GM08714 (cell line): Measurements from ENCODE around the gene SPIN2A.
"Not testable (repeated sequence)": the region's sequence is repeated elsewhere in the genome, so short reads cannot be mapped to it uniquely, and the experiment has no call there.

Experiments
- H3K4me3 ChIP-seq: fragments of 200-500 bp; sonication (Bioruptor generic); 2 replicates; pipeline ENCODE4 v1.5.1; 2014; ENCODE audit warnings: mild to moderate bottlenecking, low read length, inconsistent platforms
- ZNF274 ChIP-seq: IDR thresholded peaks from 2 replicates; pipeline ENCODE4 v1.6.1; 2012; ENCODE audit warnings: mild to moderate bottlenecking, low read depth, low read length

Gene SPIN2A

GRCh38 chrX:57121162-57121755, 15.9 kb downstream of the SPIN2A start, which contains the start of gene SPIN2B:
Gene SPIN2B (minus strand): TSS chrX:57121548.
- no peak for TF ChIP-seq ZNF274
- peak within 1 kb of the TSS; percentile 55 for H3K4me3 ChIP-seq

DNA sequence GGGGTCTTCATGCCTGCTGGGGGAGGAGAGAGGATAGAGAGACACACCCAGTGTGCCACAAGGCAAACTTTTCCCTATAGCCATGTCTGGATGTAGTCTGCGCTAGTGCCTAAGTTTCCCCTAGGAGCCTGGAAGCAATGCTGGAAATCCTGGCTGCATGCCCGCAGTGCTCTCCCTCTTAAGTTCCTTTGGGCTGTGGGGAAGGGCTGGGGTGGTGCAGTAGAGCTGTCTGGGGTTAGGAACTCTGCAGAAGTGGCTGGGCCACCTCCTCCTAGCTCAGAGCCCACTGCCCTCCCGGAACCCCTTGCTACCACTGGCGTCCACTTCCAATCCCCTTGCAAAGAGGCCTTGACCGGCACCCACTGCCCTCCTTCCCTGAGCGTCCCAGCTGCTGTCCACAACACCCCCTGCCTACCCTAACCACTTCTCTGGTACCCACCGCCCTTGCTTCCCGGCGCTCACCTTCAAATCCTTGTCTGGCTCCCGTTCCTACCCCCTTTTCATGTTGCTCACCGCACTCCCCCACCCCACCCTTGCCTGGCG, 16.5 kb downstream of the SPIN2A start:
- H3K4me3 ChIP-seq = peak overlapping the region; percentile 55; the same call in 1 of the 2 replicates

GRCh38 chrX:57119416-57119815, 17.8 kb downstream of the SPIN2A start:
- H3K4me3 ChIP-seq = no peak overlapping the region
- no peak for TF ChIP-seq ZNF274

DNA sequence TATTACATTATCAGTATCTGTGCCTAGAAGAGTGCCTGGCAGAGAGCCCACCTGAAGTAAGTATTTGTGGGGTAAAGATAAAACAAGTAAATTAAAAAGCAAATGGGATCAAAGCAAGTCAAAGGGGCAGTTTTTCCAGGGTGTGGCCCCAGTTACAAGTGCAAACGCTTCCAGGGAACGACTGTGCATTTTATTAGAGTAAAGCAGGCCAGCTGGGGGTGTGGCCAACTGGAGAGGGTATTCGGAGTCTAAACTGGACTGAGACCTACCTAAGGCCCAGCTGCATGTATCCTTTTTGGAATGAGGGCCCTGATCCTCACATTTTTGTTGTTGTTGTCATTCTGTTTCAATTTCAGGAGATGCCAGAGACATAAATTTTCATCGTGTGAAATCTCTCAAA, 19.6 kb downstream of the SPIN2A start:
- not testable (repeated sequence) for H3K4me3 ChIP-seq

- TF ChIP-seq ZNF274 = no peak
- no peak overlapping the region for H3K4me3 ChIP-seq
These were observed 32.2 kb downstream of the SPIN2A start for GRCh38 chrX:57104921-57105398.

DNA sequence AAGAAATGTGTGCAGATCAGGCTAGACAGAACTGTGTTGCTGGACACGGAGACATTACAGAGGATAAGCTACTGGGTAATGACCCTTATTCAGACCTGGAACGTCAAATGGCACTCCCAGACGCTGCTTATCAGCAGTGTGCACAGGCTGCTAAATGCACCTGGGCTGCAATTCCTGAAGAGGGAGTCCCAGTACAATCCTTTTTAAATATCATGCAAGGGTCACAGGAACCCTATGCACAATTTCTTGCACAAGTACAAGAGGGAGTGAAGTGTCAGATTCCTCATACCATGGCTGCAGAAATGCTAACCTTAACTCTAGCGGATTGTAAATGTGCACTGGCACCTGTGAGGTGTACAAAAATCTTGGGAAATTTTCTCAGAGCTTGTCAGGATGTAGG, 32.8 kb downstream of the SPIN2A start:
- no peak overlapping the region for H3K4me3 ChIP-seq
- TF ChIP-seq ZNF274 = no peak

GRCh38 chrX:57103489-57103888, 33.7 kb downstream of the SPIN2A start:
- no peak for TF ChIP-seq ZNF274
- no peak overlapping the region for H3K4me3 ChIP-seq

DNA sequence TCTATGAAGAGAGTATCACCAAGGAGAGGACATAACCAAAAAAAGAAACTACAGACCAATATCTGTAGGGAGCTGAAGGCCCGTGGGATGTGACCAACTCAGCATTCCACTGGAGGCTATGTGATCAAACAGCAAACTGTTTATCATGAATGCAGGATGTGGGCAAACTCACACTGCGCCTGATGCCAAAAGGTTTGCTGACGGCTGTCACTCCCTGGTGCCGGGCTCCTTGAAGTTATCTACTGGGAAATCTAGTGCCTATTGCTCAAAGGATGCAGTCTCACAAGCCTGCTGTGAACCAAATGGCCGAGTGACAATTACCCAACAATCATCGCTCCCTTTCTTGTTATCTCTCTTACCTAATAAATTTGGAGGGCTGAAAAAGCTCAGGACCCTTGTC, 34.3 kb downstream of the SPIN2A start:
- not testable (repeated sequence) for H3K4me3 ChIP-seq
